ENCODE data around the gene CAPRIN1.

The CAPRIN1 gene

DNA sequence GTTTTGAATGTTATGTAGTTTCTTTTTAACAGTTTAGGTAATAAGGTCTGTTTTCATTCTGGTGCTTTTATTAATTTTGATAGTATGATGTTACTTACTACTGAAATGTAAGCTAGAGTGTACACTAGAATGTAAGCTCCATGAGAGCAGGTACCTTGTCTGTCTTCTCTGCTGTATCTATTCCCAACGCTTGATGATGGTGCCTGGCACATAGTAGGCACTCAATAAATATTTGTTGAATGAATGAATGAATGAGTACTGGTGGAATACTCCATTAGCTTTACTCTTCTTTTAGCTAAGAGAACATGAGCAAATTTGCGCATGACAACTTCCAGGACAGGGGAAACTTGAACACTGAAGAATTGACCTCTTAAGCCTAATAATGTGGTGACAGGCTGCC, 47.3 kb downstream of the CAPRIN1 start:
- DNase-seq = no peak

- DNase-seq = no peak
Measured at GRCh38 chr11:34104680-34105078, 53.1 kb downstream of the CAPRIN1 start.

DNA sequence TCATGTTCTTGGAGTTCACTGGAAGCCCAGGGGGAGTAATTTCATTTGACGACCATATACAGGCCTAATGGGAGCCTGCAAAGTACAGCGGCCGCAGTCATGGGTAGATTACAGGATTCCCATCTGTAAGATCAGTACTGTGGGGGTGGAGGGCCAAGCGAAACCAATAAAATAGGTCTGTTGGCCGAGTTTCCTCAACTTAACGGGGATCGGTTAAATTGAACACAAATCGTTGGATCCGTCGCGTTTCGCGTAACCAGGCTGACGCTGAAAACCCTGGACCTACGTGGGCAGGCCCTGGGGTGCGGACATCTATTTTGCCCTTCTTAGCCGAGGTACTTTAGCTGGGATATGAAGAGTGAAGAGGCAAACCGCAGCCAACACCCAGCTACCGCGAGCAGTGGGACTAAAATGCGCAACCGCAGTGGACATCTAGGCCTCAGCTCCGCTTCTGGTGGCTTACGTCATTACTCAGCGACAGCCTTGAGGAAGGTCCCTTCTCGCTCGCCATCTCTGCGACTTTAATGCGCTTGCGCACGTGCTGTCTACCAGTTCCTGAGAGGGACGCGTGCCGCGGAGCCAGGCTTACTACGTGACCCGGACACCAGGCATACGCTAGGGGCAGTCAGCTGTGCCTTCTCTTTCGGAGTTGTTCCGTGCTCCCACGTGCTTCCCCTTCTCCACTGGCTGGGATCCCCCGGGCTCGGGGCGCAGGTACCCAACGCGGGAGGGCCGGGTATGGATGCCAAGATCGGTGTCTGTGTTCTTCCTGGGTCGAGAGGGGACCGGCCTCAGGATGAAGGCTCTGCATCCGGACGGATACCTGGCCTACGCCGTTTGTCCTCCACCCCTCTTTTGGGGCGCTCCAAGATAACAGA, 53.8 kb downstream of the CAPRIN1 start, which contains the start of gene NAT10:
Gene NAT10 (plus strand): TSS at position 551 of the 878 bp plus-strand sequence. CDS start 2,597 bp downstream, outside the sequence.
- DNase-seq = peak; percentile 98

DNA sequence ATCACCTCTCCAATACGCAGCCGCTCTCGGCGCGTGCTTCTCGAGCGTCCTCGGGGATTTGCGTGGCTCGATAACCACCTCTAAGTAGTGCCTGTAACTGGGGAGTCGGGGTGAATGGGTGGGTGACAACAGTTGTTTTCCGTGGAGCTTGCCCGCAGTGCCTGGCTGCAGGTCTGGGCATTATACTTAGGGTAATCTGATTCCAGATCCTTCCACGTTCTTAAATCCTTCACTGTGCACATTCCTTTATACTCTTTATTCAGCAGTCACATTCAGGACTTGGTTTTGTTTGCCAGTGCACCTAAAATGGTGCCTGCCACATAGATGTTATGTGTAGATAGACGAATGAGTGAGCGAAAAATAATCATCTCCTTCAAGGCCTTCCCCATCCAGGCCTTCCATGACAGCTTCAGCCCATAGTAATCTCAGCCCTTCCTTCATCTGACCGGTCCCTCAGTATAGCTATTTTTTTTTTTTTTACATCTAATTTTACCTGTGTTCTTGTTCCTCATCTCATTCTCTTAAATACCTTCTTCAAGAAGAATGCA, 54.5 kb downstream of the CAPRIN1 start:
- no peak for DNase-seq

- DNase-seq = no peak
Measured at GRCh38 chr11:34111722-34112270, 60.3 kb downstream of the CAPRIN1 start.

GRCh38 chr11:34114014-34114413, 62.5 kb downstream of the CAPRIN1 start:
- no peak for DNase-seq

- no peak for DNase-seq
Measured at GRCh38 chr11:34114471-34114870, 62.9 kb downstream of the CAPRIN1 start.

DNA sequence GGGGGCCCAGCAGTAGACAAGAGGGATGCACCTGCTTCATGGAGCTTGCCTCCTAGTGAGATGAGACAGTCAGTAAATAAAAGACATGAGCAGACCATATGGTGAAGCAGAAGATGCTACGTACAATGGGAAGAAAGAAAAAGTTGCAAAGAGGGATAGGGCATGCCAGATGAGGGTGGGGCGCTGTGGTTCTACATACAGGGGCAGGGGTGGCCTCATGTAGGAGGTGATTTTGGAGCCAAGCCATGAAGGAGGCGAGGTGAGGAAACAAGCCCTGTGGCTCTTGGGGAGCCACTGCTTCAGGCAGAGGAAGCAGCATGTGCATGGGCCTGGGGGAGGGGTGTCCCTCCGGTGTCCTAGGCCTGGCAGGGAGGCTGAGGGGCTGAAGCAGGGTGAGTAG, 69.1 kb downstream of the CAPRIN1 start:
- no peak for DNase-seq

DNA sequence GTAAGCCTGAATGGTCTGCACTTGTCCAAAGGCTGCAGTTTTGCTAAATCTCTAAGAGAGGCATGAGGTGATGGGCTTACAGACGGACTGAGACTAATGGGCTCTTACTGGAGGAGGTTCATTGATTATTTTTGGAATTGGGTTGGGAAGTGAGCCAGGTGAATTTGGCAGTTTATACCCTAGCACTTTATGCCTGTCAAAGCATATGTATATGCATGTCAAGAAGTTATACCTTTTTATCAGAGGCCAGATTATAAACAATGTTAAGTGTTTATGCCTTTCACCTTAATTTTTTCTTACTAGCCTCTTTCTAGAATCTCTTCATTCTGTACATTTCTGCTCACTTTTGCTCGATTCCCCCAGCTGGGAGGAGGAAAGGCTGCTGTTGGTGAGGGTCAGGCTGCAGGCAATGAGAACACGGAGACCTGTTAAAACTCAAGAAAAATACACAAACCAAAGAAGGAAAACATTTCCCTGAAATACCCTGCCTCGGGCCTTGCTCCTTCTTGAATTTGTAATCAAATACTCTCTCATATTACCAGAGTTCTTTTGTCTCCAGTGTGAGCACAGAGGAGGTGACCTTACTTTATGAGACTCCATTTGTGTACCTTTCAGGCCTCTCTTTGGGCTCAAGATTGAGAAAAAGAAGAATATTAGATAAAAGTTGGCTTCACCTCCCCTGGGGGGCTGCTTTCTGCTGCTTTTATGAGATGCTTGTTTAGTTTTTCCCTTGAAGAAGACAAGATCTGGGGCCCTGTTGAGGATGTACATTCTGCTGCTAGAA, 73.5 kb downstream of the CAPRIN1 start:
- DNase-seq = no peak

DNA sequence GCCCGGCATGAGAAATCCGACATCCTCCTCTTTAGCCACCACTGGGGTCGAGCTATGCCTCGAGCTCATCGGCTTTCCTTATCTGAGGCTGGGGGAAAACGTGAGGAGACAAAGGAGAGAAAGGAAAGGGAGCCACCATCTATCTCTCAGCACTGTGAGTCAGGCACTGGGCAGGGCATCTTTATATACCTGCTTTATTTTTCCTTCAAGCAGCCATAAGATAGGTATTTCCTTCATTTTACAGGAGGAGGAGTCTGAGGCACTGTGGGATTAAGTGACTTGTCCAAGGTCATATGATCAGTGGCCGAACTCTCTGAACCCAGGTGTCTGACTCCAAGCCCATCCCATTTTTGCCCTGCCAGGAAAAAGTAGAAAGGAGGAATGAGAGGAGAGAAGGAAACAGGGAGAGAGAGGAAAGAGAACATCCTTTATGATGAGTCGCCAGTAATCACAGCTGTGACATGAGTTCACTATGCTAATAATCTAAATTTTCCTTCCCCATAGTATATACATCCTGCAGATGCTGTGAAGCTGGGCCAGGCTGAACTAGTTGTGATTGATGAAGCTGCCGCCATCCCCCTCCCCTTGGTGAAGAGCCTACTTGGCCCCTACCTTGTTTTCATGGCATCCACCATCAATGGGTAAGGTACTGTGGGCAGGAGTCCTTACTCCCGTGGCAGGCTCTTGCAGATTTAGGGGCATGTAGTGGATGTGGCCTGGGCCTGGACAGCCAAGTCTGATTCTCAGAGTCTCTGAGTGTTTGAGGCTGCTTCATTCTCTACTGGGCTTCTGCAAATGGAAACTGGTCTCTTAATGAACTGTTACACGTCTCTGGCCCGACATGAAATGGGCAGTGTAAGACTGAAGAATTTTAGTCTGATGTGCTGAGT, 75.7 kb downstream of the CAPRIN1 start:
- no peak for DNase-seq

GRCh38 chr11:34128824-34129223, 77.3 kb downstream of the CAPRIN1 start:
- no peak for DNase-seq

DNA sequence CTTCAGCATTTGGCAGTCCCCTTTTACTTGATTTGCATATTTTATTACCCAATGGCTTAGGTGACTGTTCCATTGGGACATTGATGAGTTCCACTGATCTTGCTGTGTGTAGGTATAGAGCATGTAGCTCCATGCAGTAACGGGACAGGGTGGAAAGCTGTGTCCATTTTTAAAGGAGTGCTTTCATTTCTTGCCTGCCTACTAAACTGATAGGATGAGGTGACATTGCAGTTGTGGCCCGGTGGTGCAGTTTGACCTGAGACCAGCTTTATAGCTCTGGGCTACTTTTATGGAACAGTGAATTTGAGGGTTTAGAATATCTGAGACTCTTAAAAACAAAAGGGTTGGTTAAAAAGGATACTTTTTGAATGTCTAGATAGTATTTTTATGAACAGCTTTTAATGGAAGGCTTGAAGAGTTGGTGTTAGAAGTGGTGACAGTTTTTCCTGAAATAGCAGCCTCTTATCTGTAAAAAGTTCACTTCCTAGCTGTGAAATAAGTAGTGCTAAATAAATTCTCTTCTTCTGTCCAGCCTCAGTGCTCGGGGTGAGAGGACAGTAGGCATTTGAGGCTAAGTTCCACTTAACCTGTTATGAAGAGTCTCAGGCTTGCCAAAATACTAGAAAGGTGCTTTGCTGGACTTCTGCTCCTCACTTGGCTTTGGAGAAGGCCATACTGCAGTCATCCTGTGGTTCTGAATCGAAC, 80.9 kb downstream of the CAPRIN1 start:
- no peak for DNase-seq

- no peak for DNase-seq
Measured at GRCh38 chr11:34134765-34135164, 83.2 kb downstream of the CAPRIN1 start.

DNA sequence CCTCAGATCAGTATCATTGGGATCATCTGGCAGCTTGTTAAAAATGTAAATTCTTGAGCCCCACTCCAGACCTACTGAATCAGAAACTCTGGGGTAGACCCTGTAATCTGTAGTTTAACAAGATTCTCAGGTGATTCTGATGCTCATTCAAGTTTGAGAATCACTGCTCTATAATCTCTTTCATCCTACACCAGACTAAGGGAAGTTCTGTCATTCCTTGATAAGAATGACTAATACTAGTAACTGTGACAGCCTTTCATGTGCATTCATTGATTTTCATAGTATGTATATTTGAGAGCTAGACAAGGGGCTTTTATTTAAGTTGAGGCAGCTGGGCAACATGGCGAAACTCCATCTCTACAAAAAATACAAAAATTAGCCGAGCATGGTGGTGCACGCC, 83.9 kb downstream of the CAPRIN1 start:
- no peak for DNase-seq

GRCh38 chr11:34136420-34136819, 84.9 kb downstream of the CAPRIN1 start:
- DNase-seq = no peak

DNA sequence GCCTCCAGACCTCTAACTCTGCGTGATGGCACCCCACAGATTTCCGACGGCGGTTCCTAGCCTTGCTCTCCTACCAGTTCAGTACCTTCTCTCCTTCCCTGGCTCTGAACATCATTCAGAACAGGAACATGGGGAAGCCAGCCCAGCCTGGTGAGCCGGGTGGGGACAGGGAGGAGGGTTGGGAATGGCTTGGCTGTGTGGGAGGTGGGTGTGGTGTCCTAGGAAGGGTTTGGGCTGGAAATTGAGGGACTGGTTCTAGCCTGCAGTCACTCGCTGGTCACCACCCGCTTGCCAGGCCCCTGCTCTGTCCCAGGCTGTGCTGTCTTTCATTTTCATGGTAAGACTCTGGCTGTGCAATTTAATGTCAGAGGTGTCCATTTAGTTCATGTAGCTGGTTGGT, 87.8 kb downstream of the CAPRIN1 start:
- DNase-seq = no peak

- DNase-seq = no peak
Measured at GRCh38 chr11:34140149-34140548, 88.6 kb downstream of the CAPRIN1 start.

DNA sequence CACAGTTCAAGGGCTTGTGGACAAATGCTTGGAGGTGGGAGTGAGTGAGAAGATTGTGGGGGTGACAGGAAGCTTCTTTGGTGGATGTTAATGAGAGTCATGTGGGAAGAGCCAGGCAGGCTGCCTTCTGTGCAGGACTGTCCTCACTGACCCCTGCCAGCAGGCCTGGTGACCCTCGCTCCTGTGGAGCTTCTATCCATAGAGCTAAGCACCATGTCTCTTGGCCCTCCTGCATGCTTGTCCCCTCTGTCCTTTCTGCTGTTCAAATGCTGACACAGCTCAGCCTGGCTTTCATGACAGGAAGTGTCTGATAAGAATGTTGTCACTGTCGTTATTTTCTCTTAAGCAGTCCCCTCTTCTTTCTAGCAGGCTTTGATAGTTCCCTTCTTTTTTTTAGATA, 91.5 kb downstream of the CAPRIN1 start:
- DNase-seq = no peak

GRCh38 chr11:34145073-34145472, 93.5 kb downstream of the CAPRIN1 start:
- no peak for DNase-seq

GRCh38 chr11:34145847-34146381, 94.4 kb downstream of the CAPRIN1 start:
- DNase-seq = no peak

DNA sequence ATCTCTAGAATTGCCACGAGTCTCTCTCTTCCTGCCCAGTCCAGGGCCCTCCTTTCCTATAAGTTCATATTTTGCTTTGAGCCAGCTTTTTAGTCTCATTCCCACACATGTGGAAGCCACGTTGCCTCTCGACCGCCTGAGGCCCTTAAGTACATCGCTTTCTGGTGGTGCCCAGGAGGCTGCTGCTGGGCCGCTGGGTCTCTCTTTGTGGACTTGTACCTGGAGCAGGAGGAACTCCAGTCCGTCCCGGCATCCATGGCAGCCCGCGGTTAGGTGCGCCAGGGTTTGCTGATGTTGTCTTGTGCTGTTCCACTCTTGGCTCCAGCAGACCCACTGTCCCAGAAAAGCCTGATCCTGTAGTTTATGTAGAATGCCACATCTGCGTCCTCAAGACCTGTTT, 94.9 kb downstream of the CAPRIN1 start:
- DNase-seq = no peak
